NCI-H128 (cell line): ENCODE data around the gene CTNNA2.

Experiments used
- DNase-seq: peaks from one replicate; lab custom pipeline; 2025; ENCODE audit not compliant: unreplicated experiment; lab: John Stamatoyannopoulos, UW

The CTNNA2 gene

DNA sequence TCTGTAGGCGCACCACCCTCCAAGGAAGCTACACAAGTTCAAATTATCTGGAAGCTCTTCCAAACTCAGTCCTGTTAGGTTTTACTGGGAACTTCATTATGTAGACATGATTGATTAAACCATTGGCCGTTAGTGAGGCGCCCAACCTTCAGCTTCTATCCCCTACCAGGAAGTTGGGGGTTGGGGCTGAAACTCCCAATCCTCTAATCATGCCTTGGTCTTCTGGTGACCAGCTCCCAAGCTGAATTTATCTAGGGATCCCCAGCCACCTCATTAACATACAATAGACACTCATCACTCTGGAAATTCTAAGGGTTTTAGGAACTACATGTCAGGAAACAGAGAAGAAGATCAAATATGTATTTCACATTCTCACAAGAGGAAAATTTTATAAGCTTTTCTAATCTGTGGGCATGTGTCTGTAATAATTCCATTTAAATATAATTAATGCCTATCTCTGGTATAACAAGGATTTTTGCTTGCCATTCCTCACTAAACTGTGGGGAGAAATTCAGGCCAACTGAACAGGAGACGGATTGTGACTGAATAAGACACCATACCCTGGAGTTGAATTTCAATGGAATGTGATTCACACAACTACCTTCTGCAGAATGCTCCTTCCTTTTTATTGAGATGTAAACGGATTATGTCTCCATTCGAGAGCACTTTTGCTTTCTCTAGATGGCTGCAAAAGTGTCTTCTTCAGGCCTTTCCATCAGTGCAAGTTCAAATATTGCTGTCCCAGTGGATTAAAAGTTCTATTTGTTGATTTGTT, 463.1 kb downstream of the CTNNA2 start:
- no peak for DNase-seq

DNA sequence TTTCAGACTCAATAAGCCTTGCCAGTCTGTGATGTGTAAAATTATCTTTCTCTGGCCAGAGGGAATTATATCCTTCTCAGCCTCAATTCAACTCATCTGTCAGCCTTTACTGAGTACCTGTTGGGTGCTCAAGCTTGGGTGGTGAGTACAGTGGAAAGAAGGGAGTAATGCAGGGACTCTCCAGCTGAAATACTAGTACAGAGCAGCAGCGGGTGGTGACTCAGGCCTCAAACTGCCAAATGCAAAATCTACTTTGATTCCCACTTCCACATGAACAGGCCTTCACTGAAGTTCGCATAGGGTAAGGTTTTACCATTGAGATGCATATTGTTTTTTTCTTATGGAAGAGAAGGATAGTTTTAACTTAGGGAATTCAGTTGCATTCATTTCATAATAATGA, 464.9 kb downstream of the CTNNA2 start:
- no peak for DNase-seq

DNA sequence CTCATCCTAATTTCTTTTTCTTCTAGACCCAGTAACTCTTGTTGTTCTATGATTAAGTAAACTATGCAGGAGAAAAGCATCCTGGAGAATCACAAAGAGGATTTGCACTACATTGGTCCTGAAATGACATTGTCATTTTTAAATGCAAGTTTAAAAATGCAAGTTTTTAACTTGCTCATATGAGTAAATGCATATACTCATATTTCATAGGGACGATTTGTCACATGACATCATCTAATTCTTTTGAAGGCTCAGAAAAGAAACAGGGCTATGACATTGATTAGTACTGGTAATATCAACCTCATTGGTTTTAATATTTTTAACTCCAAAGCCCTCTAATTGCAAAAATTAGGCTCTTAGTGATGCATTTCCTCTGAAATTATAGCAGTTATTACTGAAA, 467.3 kb downstream of the CTNNA2 start:
- no peak for DNase-seq

DNA sequence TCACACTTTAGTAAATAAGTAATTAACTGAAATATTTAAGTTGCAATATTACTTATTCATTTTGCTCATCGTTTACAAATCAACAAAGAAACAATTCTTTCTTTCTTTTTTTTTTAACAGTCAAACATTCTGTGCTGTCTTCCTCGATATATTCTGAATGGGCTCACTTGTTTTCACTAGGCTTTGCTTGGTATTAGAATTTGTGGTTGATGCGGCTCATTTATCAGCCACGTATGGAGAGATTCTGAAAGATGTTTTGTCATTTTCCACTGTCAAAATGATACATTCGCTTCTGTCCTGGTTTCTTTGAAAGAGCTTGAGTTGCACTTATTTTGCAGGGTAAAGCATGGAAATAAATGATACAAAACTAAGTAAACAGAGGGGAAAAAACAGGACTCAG, 468.0 kb downstream of the CTNNA2 start:
- no peak for DNase-seq

DNA sequence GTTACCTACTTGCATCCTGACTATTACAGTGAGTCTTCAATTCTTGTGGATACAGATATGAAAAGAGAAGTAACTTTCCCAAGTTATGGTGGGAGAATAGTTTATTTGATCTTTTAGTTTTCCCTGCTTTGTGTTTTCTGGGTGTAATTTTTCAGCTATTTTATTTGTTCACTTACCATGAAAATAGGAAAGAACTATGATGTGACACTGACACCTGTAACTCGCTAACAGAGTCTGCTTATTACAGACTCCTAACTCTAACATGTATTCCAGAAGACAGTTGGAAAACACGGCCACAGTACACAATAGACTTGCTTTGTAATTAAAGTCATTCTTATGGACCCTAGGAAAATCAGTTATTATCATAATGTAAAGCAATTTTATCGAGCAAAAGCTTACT, 468.5 kb downstream of the CTNNA2 start:
- no peak for DNase-seq

DNA sequence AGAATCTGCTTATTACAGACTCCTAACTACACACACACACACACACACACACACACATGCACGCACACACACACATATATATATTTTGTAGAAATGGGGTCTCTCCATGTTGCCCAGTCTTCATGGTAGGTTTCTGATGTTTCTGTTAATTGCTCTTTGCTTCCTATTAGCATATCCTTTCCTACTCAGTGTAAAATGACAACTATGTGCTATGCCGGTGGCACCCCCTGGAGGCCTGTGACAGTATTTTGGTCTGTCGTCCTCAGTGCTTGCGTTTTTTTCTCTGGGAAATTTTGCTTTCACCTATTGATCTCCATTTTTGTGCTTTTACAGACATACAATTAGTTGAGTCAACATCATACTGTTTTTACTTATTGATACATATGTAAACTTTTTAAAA, 469.6 kb downstream of the CTNNA2 start:
- no peak for DNase-seq

DNA sequence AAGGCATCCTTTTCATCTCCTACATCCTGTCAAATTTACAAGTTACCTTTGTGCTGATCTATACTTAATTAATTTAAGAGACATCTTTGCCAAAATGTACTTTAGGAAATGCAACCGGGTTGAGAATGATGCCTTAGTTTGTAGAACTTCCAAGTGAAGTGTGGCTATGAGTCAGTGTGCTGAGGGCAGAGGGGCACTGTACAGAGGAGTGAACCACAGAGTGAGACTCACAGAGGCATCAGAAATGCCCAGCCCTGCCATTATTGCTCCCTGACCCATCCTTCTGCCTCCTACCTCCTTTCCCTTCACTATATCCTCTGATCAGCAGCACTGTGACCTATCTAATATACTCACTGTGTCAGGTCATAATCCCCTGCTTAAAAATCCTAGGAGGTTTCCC, 471.6 kb downstream of the CTNNA2 start:
- no peak for DNase-seq

DNA sequence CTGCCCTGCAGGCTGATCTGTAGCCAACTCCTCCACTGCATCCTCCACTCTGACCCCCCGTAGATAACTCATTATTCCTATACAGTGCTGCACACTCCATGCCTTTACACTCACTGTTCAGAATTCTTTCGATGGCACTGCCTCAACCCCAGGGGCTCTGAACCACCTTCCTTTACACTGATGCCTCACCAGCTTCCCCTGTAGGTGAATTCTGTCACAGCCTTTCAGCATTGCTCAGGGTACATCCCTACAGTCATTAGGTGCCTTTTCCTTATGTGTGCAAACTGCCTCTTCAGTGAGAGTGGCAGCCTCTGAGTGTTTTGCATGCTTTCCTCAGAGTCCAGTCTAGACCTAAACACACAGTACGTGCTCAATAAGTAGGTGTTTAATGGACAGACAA, 472.3 kb downstream of the CTNNA2 start:
- DNase-seq, result no peak

DNA sequence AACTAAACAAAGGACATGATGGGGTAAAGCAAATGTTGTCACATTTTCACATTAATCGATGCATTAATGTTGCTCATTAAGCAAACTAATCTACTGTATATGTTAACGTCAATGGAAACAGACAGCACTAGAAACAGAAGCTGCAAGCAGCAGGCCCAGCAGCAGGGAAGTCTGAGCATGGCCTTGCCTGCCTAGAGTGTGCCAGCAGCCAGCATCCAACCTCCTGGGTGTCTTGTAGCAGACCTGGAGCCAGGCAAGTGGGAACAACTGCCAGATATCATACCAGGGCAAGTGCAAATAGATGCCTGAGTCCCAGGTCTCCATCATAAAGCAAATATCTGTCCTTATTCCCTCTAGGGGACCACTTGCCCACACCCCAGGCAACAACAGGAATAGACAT, 472.7 kb downstream of the CTNNA2 start:
- no peak for DNase-seq

DNA sequence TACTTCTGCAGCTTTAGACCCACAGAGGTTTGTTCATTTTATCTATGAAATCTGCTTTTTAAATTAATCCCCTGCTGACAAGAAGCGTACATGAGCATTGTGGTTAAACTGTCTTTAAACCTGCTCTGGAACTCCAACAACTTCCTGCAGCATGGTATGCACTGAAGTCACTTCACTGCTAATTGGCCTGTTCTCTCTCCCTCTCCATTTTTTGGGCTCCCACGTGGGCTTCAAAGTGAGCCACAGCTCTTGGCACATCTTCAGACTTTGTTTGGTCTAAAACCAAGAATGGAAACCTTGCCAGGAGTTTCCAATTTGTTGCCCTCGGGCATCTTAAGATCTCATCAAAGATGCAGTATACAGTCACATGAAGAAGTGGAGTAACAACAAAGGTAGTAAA, 480.3 kb downstream of the CTNNA2 start:
- no peak for DNase-seq

DNA sequence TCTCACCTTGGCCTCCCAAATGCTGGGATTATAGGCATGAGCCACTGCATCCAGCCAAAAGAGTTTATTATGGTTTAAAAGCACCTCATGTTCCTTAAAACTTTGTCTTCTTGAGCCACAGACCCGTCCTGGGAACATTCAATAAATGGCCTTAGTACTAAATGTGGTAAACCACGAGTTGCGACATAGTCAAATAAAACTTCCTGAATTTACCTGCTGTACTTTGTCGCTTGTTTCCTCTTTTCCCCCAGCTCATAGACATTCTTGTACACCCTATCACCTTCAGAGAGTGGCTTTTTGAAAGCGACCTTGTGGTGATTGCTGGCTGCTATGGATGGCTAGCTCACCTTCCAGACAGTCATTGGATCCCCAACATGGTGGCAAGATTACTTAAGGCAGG, 481.3 kb downstream of the CTNNA2 start:
- DNase-seq, result no peak

DNA sequence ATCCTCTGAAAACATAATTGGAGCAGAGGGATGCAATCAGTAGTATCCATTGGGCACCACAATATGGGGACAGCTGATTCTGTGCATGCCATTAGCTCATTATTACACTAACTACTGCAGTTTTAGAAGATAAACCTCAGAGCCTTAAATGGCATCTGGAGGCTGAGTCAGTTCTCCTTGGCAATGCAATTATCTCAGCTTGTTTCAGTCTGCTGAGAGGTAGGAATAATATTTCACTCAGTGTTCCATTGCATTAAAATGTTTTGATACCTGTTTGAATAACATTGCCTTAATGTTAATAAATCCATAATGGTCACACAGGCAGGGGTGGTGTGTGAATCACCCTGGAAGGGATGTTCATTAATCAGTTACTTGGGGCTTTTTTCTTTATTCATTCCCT, 482.1 kb downstream of the CTNNA2 start:
- DNase-seq, result no peak

DNA sequence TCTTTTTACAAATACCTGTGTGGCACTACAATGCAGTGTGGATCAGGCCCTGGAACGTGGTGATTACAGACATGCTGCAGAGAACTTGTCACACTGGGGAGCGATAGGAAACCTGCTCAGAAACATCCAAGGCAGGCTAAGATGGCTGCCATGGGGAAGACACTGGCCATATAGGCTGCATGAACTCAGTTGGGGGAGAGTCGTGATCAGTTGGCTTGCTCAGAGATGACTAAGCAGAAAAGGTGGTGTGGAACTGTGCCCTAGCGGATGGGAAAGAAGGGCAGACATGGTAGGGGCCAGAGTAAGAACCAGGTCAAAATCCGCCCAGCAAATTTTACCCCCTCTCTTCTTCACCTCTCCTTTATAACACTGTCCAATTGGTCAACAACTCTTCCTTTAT, 483.9 kb downstream of the CTNNA2 start:
- DNase-seq, result no peak

DNA sequence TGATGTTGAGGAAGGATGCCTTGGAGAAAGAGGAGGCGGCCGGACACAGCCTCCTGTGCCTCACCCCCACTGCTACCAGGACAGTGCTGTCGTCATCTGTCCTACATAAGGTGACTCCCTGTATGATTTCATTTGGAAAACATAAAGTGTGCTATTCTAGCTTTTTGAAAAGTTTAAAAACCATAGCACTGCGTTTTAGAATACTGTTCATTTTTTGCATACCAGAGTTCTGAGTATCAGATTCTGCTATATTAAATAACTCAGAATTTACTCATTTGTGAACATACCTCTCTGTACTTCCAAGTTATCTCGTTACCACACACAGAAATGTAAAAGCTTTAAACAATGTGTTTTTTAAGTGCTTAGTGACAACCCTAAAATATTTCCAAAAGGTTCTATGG, 488.9 kb downstream of the CTNNA2 start:
- DNase-seq, result no peak

DNA sequence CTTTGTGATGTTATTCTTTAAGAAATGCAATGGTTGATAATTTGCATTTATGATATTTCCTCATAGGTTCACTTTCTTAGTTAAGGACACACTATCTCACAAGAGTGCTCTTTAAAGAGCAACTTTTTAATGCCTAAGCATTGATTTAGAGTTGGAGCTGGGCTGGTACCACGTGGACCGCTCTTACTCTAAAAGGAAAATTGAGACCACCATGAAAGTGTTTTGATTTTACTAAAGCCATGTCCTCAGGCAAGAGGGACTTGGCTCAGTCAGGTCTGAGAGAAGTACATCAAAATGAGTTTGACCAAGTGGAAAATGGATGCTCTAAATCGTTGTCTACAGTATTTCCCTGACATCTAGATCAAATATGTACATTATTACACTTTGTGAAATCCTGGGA, 489.3 kb downstream of the CTNNA2 start:
- no peak for DNase-seq

DNA sequence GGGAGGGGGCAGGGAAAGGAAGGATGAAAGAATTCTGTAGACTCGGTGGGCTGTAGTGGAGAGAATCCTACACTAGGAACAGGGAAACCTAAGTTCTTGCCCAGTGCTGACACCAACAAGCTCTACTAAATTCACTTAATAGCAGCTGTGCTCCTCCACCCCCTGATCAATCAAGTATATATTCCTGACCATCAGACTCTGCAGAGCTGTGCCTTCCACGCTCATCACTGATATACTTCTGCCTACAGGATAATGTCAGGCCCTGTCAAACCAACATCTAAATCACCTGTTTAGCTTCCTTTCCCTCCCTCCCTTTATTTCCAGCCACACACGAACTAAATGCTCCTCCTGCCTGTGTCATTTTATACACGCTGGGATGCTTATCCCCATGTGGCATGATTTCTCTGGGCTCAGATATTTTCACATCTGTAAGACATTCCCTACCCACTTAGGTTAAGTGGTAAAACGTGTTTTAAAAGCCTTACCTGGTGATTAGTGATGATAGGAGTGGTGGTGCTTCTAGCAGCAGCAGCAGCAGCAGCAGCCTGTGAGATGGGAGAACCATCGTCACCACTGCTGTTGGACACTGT, 489.8 kb downstream of the CTNNA2 start:
- no peak for DNase-seq

DNA sequence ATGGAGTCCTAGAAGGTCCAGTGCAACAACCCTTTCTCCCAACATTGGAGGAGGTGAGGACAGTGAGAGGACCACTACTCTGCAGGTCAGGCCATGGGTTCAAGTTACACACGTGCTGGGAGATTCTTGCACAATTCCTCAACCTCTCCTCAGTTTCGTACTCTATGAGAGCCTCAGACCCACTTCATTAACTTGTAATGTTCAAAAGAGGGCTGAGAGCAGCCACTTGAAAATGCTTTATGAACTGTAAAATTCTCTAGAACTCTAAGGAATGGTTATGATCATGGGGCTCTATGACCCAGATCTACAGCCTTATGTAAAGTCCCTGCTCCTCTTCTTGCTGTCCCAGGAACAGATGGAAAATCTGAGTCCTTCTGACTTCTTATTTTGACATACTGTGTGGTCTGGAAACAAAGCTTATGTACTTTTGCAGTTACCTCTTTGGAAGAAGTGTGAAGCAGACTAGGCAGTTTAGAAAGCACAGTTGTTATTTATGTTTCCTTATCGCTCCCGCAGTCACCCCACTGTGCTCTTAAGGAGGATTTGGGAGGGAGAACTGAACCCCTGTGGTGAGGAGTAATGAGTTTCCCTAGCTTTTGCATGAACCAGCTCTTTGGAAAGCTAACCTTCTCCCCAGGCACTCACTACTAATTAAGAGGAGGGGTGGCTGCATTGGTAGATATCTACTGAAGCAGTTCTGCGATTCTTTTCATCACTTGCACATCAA, 495.1 kb downstream of the CTNNA2 start:
- DNase-seq, result no peak

DNA sequence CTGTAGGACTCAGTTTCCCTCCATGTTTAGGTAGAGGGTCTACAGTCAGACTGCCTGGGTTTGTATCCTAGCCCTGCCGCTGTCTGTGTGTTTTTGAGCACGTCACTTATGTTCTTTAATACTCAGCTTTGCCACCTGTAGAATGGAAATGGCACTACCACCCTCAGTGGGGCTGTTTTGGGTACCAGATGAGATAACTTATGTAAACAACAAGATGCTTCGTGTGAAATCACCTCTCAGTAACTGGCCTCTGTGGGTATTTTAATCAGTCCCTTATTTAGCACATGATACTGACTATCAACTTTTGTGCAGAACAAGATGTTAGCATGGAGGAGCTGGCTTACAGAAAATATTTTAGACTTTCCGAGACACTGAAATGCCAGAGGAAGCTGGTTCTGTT, 495.7 kb downstream of the CTNNA2 start:
- no peak for DNase-seq

DNA sequence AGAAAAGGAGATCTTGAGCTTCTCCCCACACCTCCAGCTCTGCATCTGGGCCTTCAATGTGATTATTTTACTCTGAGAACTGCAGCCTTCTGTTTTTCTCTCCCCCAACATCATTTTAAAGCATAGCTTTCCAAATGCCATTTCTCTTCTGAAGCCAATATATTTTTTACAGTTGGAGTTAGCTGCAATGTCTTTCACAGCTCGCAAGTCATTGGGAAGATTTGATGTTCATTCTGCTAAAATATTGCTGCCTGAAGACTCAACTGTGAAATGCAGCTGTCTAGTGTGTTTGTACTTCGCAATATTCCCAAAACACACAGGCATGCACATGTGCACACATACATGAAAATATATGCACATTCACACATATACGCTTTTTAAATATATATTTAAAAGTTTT, 496.4 kb downstream of the CTNNA2 start:
- DNase-seq, result no peak

DNA sequence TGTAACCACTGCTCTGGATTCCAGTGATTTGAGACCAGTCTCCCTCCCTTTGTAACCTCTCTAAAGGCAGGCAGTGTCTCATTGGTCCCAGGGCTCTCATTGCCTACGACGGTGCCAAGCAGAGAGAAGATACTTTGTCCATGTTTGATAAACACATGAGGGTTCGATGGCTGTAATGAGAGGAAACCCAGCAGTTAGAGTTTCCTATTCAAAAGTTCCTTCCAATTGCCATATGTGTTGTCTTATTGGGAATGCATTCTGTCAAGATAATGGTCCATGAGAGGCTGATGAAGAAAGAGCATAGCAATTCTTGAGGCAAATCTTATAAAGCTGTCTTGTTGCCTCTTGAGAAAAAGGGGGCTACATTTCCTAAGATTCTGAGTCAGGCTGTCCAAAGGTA, 499.2 kb downstream of the CTNNA2 start:
- no peak for DNase-seq

DNA sequence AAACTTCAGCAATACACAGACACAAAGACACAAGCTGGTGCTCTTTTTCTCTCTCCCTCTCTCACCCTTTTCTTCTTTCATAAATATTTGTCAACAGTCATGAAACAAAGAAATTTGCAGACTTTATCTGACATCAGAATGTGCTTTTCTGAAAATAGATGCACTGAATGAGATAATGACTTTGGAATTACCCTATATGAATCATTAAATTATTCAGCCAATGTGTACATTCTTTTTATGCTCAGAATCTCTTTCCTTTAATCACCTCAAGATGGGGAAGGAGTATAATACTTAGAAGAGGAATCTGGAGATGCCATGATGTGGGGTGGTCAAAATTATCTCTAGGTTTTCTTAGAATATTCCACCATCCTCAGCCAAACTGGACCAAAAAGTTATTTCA, 501.8 kb downstream of the CTNNA2 start:
- no peak for DNase-seq

DNA sequence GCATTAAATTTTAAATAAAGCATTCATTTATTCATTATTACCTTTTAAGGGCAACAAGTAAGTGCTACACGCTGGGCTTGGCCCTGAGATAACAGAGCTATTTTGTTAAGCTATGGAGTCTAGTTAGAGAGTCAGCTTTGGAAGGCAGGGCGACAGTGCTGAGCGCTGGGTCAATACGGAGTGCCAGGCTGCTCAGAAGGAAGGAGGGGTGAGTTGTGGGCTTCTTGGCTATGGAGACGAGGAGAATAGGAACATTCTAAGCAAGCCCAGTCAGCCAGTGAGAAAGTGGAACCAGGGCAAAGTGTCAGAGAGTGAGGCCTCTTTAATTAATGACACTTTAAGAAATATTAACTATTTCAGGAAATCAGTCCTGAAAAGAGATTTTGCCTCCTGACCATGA, 503.3 kb downstream of the CTNNA2 start:
- DNase-seq, result no peak
